OCI-LY7 (cell line): ENCODE data around the gene STEAP3. TPM values are rescaled to one million over a fixed set of nuclear protein-coding genes. Genes with fewer than 3 reads are reported as not detected.

ENCODE experiments used
- BruUV-seq: library from RNA; stranded (reverse); fragments of 400-500 nt; replicated peaks from 2 replicates; lab custom pipeline; 2021; lab: Mats Ljungman, UMichigan
- CTCF ChIA-PET: fragments of 300-600 bp; sonication (Branson Sonifier 250); formaldehyde crosslinking; loops from one replicate; lab custom pipeline; 2022; ENCODE audit warnings: antibody characterized with exemption; ENCODE audit not compliant: unreplicated experiment; lab: Charles Lee
- POLR2A ChIA-PET: fragments of 300-600 bp; sonication (Branson Sonifier 250); formaldehyde crosslinking; loops from one replicate; lab custom pipeline; 2022; ENCODE audit warnings: antibody characterized with exemption; lab: Charles Lee
- DNase-seq: peaks from one replicate; pipeline ENCODE4 v3.0.0-alpha.2; 2015; ENCODE audit warnings: low spot score
- H2AFZ ChIP-seq: fragments of 200-600 bp; sonication (generic), shearing (Covaris generic); 2 replicates; pipeline ENCODE4 v1.6.1; 2014; ENCODE audit warnings: mild to moderate bottlenecking, antibody characterized with exemption, low read length, moderate library complexity
- H3K27ac ChIP-seq: fragments of 200-600 bp; sonication (generic); 2 replicates; pipeline ENCODE4 v1.5.1; 2014; ENCODE audit warnings: mixed run types, low read depth, mild to moderate bottlenecking, moderate library complexity, low read length, inconsistent platforms; ENCODE audit not compliant: poor library complexity, severe bottlenecking
- H3K36me3 ChIP-seq: fragments of 200-600 bp; sonication (generic); 2 replicates; pipeline ENCODE4 v1.6.1; 2014; ENCODE audit warnings: mild to moderate bottlenecking, antibody characterized with exemption, low read length, moderate library complexity, mixed read lengths; ENCODE audit not compliant: insufficient read depth
- H3K4me1 ChIP-seq: fragments of 200-600 bp; sonication (generic); 2 replicates; pipeline ENCODE4 v1.5.1; 2014; ENCODE audit warnings: mild to moderate bottlenecking, low read length; ENCODE audit not compliant: insufficient read depth, poor library complexity, severe bottlenecking
- H3K4me2 ChIP-seq: fragments of 200-600 bp; sonication (generic); 2 replicates; pipeline ENCODE4 v1.6.1; 2014; ENCODE audit warnings: mild to moderate bottlenecking, low read length
- H3K4me3 ChIP-seq: fragments of 200-600 bp; sonication (generic); 2 replicates; pipeline ENCODE4 v1.5.1; 2014; ENCODE audit warnings: mild to moderate bottlenecking, low read depth, low read length; ENCODE audit not compliant: poor library complexity, severe bottlenecking
- H3K79me2 ChIP-seq: fragments of 200-600 bp; sonication (generic); 2 replicates; pipeline ENCODE4 v1.6.1; 2016; ENCODE audit warnings: low read depth, mild to moderate bottlenecking, low read length, moderate library complexity, mixed read lengths; ENCODE audit not compliant: insufficient read depth
- H3K9me2 ChIP-seq: fragments of 200-600 bp; sonication (generic); 2 replicates; pipeline ENCODE4 v1.6.1; 2016; ENCODE audit warnings: mild to moderate bottlenecking, low read length, mixed read lengths; ENCODE audit not compliant: insufficient read depth
- H3K9me3 ChIP-seq: fragments of 200-600 bp; sonication (generic); 2 replicates; pipeline ENCODE4 v1.6.1; 2014; ENCODE audit warnings: mild to moderate bottlenecking, mixed run types, low read length, mixed read lengths
- H4K20me1 ChIP-seq: fragments of 200-600 bp; sonication (generic); 2 replicates; pipeline ENCODE4 v1.6.1; 2014; ENCODE audit warnings: mild to moderate bottlenecking, antibody characterized with exemption, low read length, moderate library complexity, mixed read lengths; ENCODE audit not compliant: insufficient read depth
- EZH2phosphoT487 ChIP-seq: fragments of 200-600 bp; sonication (generic); IDR thresholded peaks from 2 replicates; pipeline ENCODE4 v1.6.1; 2018; ENCODE audit warnings: low read depth, borderline replicate concordance, mild to moderate bottlenecking, mixed run types, antibody characterized with exemption, low read length, moderate library complexity, mixed read lengths
- intact Hi-C: fragments of 100-400 bp; cut with micrococcal nuclease; formaldehyde crosslinking; loops from one replicate; pipeline ENCODE4 v1.10.0; 2022; ENCODE audit not compliant: unreplicated experiment
- total RNA-seq, 2 experiments: library from RNA; depleted of rRNA in 1 of 2; stranded (reverse); fragments of >200 nt in 1 of 2; shearing (Covaris generic) in 1 of 2; gene quantifications; 2 replicates each; pipeline ENCODE4 v1.2.3, GENCODE V29; 2014 to 2022
- TF ChIP-seq, protein P1 (sequence below): fragments of 200-600 bp; sonication (generic); conservative IDR thresholded peaks from 2 replicates; pipeline ENCODE4 v1.5.1; 2014; ENCODE audit warnings: mild to moderate bottlenecking, antibody characterized with exemption, low read length, moderate library complexity, mixed read lengths

Gene STEAP3
- total RNA-seq, 2 experiments from 2014 or later = not detected

DNA sequence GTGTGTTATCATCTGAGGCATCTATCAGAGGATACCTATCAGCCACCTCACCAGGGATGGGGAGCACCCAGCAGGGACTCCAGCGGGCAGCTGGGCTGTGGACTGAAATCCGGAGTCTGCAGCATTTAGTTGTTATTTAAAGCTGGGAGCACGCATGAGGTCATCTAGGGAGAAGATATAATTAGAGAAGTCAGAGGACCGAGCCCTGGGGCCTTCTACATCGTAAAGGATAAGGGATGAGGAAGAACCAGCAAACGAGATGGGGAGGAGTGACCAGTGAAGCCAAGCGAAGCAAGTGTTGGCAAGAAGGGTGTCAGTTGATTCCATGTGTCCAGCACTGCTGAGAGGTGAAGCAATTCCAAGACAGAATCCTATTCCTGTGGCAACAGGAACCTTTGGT lies 70.3 kb downstream of the STEAP3 start:
- intact Hi-C loops = no loop called here
- Histone ChIP-seq H4K20me1 (no peaks in the 10 kb centered on the region), H3K4me3 (no peak overlapping the region), H3K36me3 (no peaks in the 10 kb centered on the region), H3K9me2 (no peaks in the 10 kb centered on the region), H3K9me3 (no peaks in the 10 kb centered on the region), H3K4me1 (no peaks in the 10 kb centered on the region), H3K27ac (no peak overlapping the region), H3K79me2 (no peaks in the 10 kb centered on the region), H2AFZ (no peak overlapping the region), H3K4me2 (no peak overlapping the region)
- no peak for DNase-seq
- POLR2A ChIA-PET = no interaction called here
- no peak for TF ChIP-seq EZH2phosphoT487
- TF ChIP-seq, protein P1, sequence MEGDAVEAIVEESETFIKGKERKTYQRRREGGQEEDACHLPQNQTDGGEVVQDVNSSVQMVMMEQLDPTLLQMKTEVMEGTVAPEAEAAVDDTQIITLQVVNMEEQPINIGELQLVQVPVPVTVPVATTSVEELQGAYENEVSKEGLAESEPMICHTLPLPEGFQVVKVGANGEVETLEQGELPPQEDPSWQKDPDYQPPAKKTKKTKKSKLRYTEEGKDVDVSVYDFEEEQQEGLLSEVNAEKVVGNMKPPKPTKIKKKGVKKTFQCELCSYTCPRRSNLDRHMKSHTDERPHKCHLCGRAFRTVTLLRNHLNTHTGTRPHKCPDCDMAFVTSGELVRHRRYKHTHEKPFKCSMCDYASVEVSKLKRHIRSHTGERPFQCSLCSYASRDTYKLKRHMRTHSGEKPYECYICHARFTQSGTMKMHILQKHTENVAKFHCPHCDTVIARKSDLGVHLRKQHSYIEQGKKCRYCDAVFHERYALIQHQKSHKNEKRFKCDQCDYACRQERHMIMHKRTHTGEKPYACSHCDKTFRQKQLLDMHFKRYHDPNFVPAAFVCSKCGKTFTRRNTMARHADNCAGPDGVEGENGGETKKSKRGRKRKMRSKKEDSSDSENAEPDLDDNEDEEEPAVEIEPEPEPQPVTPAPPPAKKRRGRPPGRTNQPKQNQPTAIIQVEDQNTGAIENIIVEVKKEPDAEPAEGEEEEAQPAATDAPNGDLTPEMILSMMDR = no peak
- CTCF ChIA-PET = no interaction called here
- BruUV-seq = no TSS peak

DNA sequence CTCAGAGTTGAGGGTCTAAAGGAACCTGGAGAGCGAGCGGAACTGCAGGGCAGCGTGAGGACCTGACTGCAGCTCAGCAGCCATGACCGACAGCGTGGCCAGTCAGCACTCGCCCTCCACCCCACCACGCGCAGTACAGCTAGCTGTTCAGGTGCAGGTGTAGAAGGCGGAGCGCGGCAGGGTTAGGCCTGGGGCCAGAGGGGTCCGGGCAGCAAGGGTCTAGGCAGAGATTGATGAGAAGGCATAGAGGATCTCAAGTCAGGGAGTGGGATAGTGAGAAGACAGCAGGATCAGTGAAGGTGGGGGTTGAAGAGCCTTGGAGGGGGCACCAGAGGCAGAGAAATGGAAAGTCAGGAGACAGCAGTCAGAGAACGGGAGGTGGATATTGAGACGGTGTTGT lies 71.0 kb downstream of the STEAP3 start:
- no peaks in the 10 kb centered on the region for H4K20me1 ChIP-seq
- H3K9me2 ChIP-seq = no peaks in the 10 kb centered on the region
- no peaks in the 10 kb centered on the region for H3K36me3 ChIP-seq
- no peak for DNase-seq
- no peaks in the 10 kb centered on the region for H3K4me1 ChIP-seq
- ChIA-PET CTCF (no interaction called here), POLR2A (no interaction called here)
- no peaks in the 10 kb centered on the region for H3K9me3 ChIP-seq
- no TSS peak for BruUV-seq
- TF ChIP-seq, protein P1 = no peak
- no peak for TF ChIP-seq EZH2phosphoT487
- no peaks in the 10 kb centered on the region for H3K79me2 ChIP-seq
- no peak overlapping the region for H3K4me3 ChIP-seq
- no peak overlapping the region for H3K4me2 ChIP-seq
- intact Hi-C loops = no loop called here
- H3K27ac ChIP-seq = no peak overlapping the region
- H2AFZ ChIP-seq = no peak overlapping the region

DNA sequence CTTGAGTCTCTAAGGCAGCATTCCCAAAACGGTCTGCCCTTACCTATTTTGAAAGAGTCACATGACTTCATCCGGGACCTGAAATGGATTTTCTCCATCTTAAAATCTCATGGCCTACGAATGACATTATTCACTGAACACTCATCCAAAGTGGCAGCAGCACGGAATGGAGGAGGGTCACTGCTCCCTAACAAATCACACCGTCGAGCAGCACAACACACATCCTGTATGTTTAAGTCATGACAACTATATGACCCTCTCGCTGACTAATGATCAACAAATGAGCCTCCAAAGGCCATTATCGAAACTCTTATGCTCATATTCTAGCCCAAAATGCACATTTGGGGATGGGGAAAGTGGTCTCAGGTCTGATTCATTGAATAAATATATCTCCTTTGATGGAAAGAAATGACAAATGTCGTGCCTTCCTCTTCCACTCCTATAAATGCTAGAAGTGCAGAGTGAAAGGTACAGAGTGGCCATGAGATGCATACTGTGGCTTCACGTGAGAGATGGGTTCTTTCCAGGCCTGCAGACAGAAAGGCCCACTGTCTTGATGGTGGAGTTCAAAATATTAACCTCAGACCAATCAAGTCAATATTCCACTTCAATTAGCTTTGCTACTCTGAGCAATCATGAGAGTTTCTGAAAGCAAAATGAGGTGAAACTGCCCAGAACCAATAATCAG lies 72.2 kb downstream of the STEAP3 start:
- intact Hi-C loops = no loop called here
- no peaks in the 10 kb centered on the region for H3K4me1 ChIP-seq
- no peaks in the 10 kb centered on the region for H4K20me1 ChIP-seq
- no peak for TF ChIP-seq EZH2phosphoT487
- TF ChIP-seq, protein P1 = no peak
- H2AFZ ChIP-seq = no peak overlapping the region
- no peaks in the 10 kb centered on the region for H3K79me2 ChIP-seq
- no peak overlapping the region for H3K4me3 ChIP-seq
- POLR2A ChIA-PET = no interaction called here
- H3K4me2 ChIP-seq = no peak overlapping the region
- no TSS peak for BruUV-seq
- no peaks in the 10 kb centered on the region for H3K9me2 ChIP-seq
- H3K9me3 ChIP-seq = no peaks in the 10 kb centered on the region
- DNase-seq = no peak
- CTCF ChIA-PET = interaction anchor here (0.5 kb wide), 1 partner anchor 16 kb away, joined by 4 read pairs; no protein-coding TSS in a partner anchor
- H3K27ac ChIP-seq = no peak overlapping the region
- H3K36me3 ChIP-seq = no peaks in the 10 kb centered on the region; the same call in 1 of the 2 replicates
